Measurements from ENCODE around the gene ELAVL2. TPM values are rescaled to one million over a fixed set of nuclear protein-coding genes. Genes with fewer than 3 reads are reported as not detected.

Gene ELAVL2
- total RNA-seq, 4 donors from 2014 or later, result not detected

- Histone ChIP-seq H3K36me3 (no peaks in the 10 kb centered on the region), H3K4me1 (no peaks in the 10 kb centered on the region), H3K9me3 (peaks cover 0 to 3% (median 0%) of the 10 kb centered on the region in 4 donors), H3K4me3 (no peak overlapping the region), H3K27ac (no peak overlapping the region), H3K27me3 (no peaks in the 10 kb centered on the region)
- TF ChIP-seq POLR2A (IDR thresholded peaks at IDR 0.05), result no peak
- TF ChIP-seq CTCF (IDR thresholded peaks at IDR 0.05), result no peak
- DNase-seq, result no peak
Observed at GRCh38 chr9:23665635-23666034, 160.4 kb downstream of the ELAVL2 start.

- DNase-seq, result no peak
- no peaks in the 10 kb centered on the region for H3K36me3 ChIP-seq
- TF ChIP-seq CTCF (IDR thresholded peaks at IDR 0.05), result no peak
- TF ChIP-seq POLR2A (IDR thresholded peaks at IDR 0.05), result no peak
- H3K27ac ChIP-seq, result no peak overlapping the region
- H3K27me3 ChIP-seq, result no peaks in the 10 kb centered on the region
- no peak overlapping the region for H3K4me3 ChIP-seq
- H3K4me1 ChIP-seq, result no peaks in the 10 kb centered on the region
- peaks cover 0 to 3% (median 0%) of the 10 kb centered on the region in 4 donors for H3K9me3 ChIP-seq
Observed at GRCh38 chr9:23665051-23665450, 161.0 kb downstream of the ELAVL2 start.

GRCh38 chr9:23663946-23664345 is 162.1 kb downstream of the ELAVL2 start:
- H3K4me1 ChIP-seq, result no peaks in the 10 kb centered on the region
- peaks cover 0 to 3% (median 0%) of the 10 kb centered on the region in 4 donors for H3K9me3 ChIP-seq
- TF ChIP-seq CTCF (IDR thresholded peaks at IDR 0.05) (no peak), POLR2A (IDR thresholded peaks at IDR 0.05) (no peak)
- H3K27me3 ChIP-seq, result no peaks in the 10 kb centered on the region
- H3K27ac ChIP-seq, result no peak overlapping the region
- H3K36me3 ChIP-seq, result no peaks in the 10 kb centered on the region
- DNase-seq, result no peak
- no peak overlapping the region for H3K4me3 ChIP-seq

- no peak for DNase-seq
- H3K36me3 ChIP-seq, result no peaks in the 10 kb centered on the region
- no peak overlapping the region for H3K4me3 ChIP-seq
- peaks cover 0 to 3% (median 0%) of the 10 kb centered on the region in 4 donors for H3K9me3 ChIP-seq
- H3K27ac ChIP-seq, result no peak overlapping the region
- H3K4me1 ChIP-seq, result no peaks in the 10 kb centered on the region
- H3K27me3 ChIP-seq, result no peaks in the 10 kb centered on the region
- no peak for TF ChIP-seq POLR2A (IDR thresholded peaks at IDR 0.05)
- no peak for TF ChIP-seq CTCF (IDR thresholded peaks at IDR 0.05)
Observed at GRCh38 chr9:23663536-23663935, 162.5 kb downstream of the ELAVL2 start.

- H3K27ac ChIP-seq, result no peak overlapping the region
- H3K27me3 ChIP-seq, result no peaks in the 10 kb centered on the region
- peaks cover 0 to 3% (median 0%) of the 10 kb centered on the region in 4 donors for H3K9me3 ChIP-seq
- no peak overlapping the region for H3K4me3 ChIP-seq
- no peaks in the 10 kb centered on the region for H3K4me1 ChIP-seq
- DNase-seq, result no peak
- H3K36me3 ChIP-seq, result no peaks in the 10 kb centered on the region
- TF ChIP-seq CTCF (IDR thresholded peaks at IDR 0.05), result no peak
- no peak for TF ChIP-seq POLR2A (IDR thresholded peaks at IDR 0.05)
Observed at GRCh38 chr9:23663125-23663524, 162.9 kb downstream of the ELAVL2 start.

- Histone ChIP-seq H3K27ac (no peak overlapping the region), H3K4me1 (no peaks in the 10 kb centered on the region)
Observed at GRCh38 chr9:23662320-23662719, 163.7 kb downstream of the ELAVL2 start.

More at GRCh38 chr9:23662320-23662719, 163.7 kb downstream of the ELAVL2 start:
- Histone ChIP-seq H3K36me3 (no peaks in the 10 kb centered on the region), H3K9me3 (peaks cover 0 to 3% (median 0%) of the 10 kb centered on the region in 4 donors), H3K27me3 (no peaks in the 10 kb centered on the region), H3K4me3 (no peak overlapping the region)
- TF ChIP-seq CTCF (IDR thresholded peaks at IDR 0.05) (no peak), POLR2A (IDR thresholded peaks at IDR 0.05) (no peak)
- no peak for DNase-seq

Measured in Peyer's patch (tissue), 4 donors.